GM23248 (cell line): Measurements from ENCODE around the gene PPP1R15B. TPM values are rescaled to one million over a fixed set of nuclear protein-coding genes. Genes with fewer than 3 reads are reported as not detected.

Experiments used
- DNase-seq: peaks from one replicate; pipeline ENCODE4 v3.0.0-alpha.2; 2015
- H2AFZ ChIP-seq: fragments of 200-600 bp; sonication (generic); 2 replicates; pipeline ENCODE4 v1.6.1; 2016; ENCODE audit warnings: antibody characterized with exemption
- H3F3A ChIP-seq: fragments of 200-600 bp; sonication (generic); 2 replicates; pipeline ENCODE4 v1.6.1; 2016; ENCODE audit warnings: mild to moderate bottlenecking, antibody characterized with exemption, mixed run types; ENCODE audit not compliant: insufficient read depth
- H3K27ac ChIP-seq: fragments of 200-600 bp; sonication (generic); 2 replicates; pipeline ENCODE4 v1.5.1; 2016; ENCODE audit warnings: mild to moderate bottlenecking
- H3K27me3 ChIP-seq: fragments of 200-600 bp; sonication (generic); replicated peaks from 2 replicates; pipeline ENCODE4 v1.6.1; 2016; ENCODE audit warnings: mild to moderate bottlenecking; ENCODE audit not compliant: insufficient read depth
- H3K36me3 ChIP-seq: fragments of 200-600 bp; sonication (generic); 2 replicates; pipeline ENCODE4 v1.6.1; 2016; ENCODE audit warnings: low read depth, mild to moderate bottlenecking
- H3K4me1 ChIP-seq: fragments of 200-600 bp; sonication (generic); 2 replicates; pipeline ENCODE4 v1.6.1; 2016; ENCODE audit warnings: mild to moderate bottlenecking; ENCODE audit not compliant: insufficient read depth
- H3K4me2 ChIP-seq: fragments of 200-600 bp; sonication (generic); one replicate; pipeline ENCODE4 v1.6.1; 2016; ENCODE audit warnings: mild to moderate bottlenecking; ENCODE audit not compliant: unreplicated experiment
- H3K4me3 ChIP-seq: fragments of 200-600 bp; sonication (generic); 2 replicates; pipeline ENCODE4 v1.5.1; 2016; ENCODE audit warnings: mild to moderate bottlenecking
- H3K79me2 ChIP-seq: fragments of 200-600 bp; sonication (generic); 2 replicates; pipeline ENCODE4 v1.6.1; 2016; ENCODE audit warnings: mild to moderate bottlenecking; ENCODE audit not compliant: insufficient read depth
- H3K9ac ChIP-seq: fragments of 200-600 bp; sonication (generic); 2 replicates; pipeline ENCODE4 v1.6.1; 2016; ENCODE audit warnings: mild to moderate bottlenecking
- H3K9me2 ChIP-seq: fragments of 200-600 bp; sonication (generic); 2 replicates; pipeline ENCODE4 v1.6.1; 2016; ENCODE audit warnings: mixed run types, mild to moderate bottlenecking, moderate library complexity; ENCODE audit not compliant: insufficient read depth
- H3K9me3 ChIP-seq: fragments of 200-600 bp; sonication (generic); one replicate; pipeline ENCODE4 v1.6.1; 2017; ENCODE audit warnings: low read depth
- H4K20me1 ChIP-seq: fragments of 200-600 bp; sonication (generic); 2 replicates; pipeline ENCODE4 v1.6.0; 2016; ENCODE audit not compliant: insufficient read depth
- EZH2 ChIP-seq: fragments of 200-600 bp; sonication (generic); IDR thresholded peaks from 2 replicates; pipeline ENCODE4 v1.6.1; 2018; ENCODE audit warnings: antibody characterized with exemption, mild to moderate bottlenecking; ENCODE audit not compliant: insufficient read depth, poor library complexity, severe bottlenecking
- EZH2phosphoT487 ChIP-seq: fragments of 200-600 bp; sonication (generic); IDR thresholded peaks from 2 replicates; pipeline ENCODE4 v1.6.1; 2018; ENCODE audit warnings: antibody characterized with exemption, moderate library complexity, mild to moderate bottlenecking, low read depth; ENCODE audit not compliant: insufficient read depth
- WGBS, 2 experiments: methylation state at CpG; one replicate each; pipeline ENCODE4 v1.1.6; 2015 to 2017; ENCODE audit warnings: low lambda C conversion rate in 2 of 2, low coverage in 1 of 2; ENCODE audit errors: missing lambda C conversion rate in 2 of 2; 5-methylcytosine and 5-hydroxymethylcytosine counted together
- in situ Hi-C: fragments of 300-500 bp; cut with MboI; formaldehyde crosslinking; loops from 2 replicates; pipeline ENCODE4 v1.15.0; 2020
- polyA plus RNA-seq: library from polyadenylated mRNA; unstranded; fragments of >200 nt; fragmentation: Nextera tagmentation; extraction: Ambion mirVana; gene quantifications from 2 replicates; pipeline ENCODE4 v1.2.1, GENCODE V29; 2016
- total RNA-seq: library from RNA; depleted of rRNA; stranded (reverse); fragments of >200 nt; shearing (Covaris generic); gene quantifications from 2 replicates; pipeline ENCODE4 v1.2.3, GENCODE V29; 2014

Gene PPP1R15B
- total and polyA plus RNA-seq, 2 experiments from 2014 or later = 14.5 to 28.4 TPM

DNA sequence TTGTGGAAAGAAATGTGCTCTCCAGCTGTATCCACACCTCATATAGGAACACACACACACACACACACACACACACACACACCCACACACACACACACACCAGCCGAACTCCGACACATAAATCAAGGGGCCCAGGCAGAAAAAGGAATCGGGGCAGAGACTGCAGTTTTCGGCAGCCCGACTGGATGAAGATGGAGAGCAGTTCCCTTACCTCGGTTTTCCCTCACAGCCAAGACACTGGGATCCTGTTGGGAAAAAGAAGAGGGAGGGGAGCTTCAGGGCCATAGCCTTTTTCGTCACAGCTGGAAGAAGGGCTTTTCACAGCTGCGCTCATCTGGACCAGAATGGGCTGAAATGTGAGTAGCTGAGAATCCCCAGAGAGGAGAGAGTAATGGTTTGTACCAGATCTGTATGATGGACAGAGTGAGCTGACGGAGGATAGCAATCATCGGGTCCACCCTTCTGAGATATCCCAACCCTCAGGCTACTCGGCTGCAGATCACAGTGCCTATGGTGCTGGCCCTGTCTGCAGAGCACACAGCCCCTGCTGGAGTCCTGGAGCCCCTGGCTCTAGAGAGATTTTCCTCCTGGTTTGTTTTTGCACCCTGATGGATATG, 45.3 kb upstream of the PPP1R15B start:
- Histone ChIP-seq H2AFZ (no peak overlapping the region), H3K36me3 (no peaks in the 10 kb centered on the region), H3K79me2 (no peaks in the 10 kb centered on the region), H3K9ac (no peak overlapping the region), H3F3A (no peaks in the 10 kb centered on the region), H4K20me1 (no peaks in the 10 kb centered on the region), H3K4me1 (no peaks in the 10 kb centered on the region), H3K9me2 (no peaks in the 10 kb centered on the region), H3K27ac (no peak overlapping the region), H3K9me3 (no peaks in the 10 kb centered on the region), H3K27me3 (no peaks in the 10 kb centered on the region; the same call in 1 of the 2 replicates), H3K4me3 (no peak overlapping the region), H3K4me2 (no peak overlapping the region)
- in situ Hi-C loops = no loop called here
- 59 to 62% methylated on average over 11 of the region's 11 CpGs for WGBS, 2 experiments
- DNase-seq = no peak
- TF ChIP-seq EZH2phosphoT487 = no peak

DNA sequence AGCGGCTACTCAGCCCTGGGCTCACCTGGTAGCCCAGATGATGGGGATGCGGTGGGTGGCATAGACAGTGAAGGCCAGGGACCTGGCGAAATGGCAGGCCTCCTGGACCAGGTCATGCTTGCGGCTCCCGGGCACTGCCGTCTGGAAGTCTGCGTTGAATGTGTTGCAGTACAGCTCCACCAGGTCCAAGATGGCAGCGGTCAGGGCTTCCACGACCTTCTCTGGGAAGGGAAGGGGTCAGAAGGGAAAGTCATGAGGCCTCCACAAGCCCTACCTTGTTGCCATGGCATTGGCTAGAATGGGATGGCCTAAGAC, 44.2 kb upstream of the PPP1R15B start:
- in situ Hi-C loops = no loop called here
- H3K4me2 ChIP-seq = no peak overlapping the region
- H3K36me3 ChIP-seq = no peaks in the 10 kb centered on the region
- DNase-seq = no peak
- no peaks in the 10 kb centered on the region; the same call in 1 of the 2 replicates for H3K27me3 ChIP-seq
- no peak overlapping the region for H2AFZ ChIP-seq
- no peaks in the 10 kb centered on the region for H3F3A ChIP-seq
- no peak overlapping the region for H3K4me3 ChIP-seq
- H4K20me1 ChIP-seq = no peaks in the 10 kb centered on the region
- no peak overlapping the region for H3K9ac ChIP-seq
- H3K9me3 ChIP-seq = no peaks in the 10 kb centered on the region
- no peaks in the 10 kb centered on the region for H3K4me1 ChIP-seq
- TF ChIP-seq EZH2 = no peak
- no peak for TF ChIP-seq EZH2phosphoT487
- H3K27ac ChIP-seq = no peak overlapping the region
- no peaks in the 10 kb centered on the region for H3K79me2 ChIP-seq
- H3K9me2 ChIP-seq = no peaks in the 10 kb centered on the region
- WGBS, 2 experiments = 89 to 95% methylated on average over 9 of the region's 9 CpGs

DNA sequence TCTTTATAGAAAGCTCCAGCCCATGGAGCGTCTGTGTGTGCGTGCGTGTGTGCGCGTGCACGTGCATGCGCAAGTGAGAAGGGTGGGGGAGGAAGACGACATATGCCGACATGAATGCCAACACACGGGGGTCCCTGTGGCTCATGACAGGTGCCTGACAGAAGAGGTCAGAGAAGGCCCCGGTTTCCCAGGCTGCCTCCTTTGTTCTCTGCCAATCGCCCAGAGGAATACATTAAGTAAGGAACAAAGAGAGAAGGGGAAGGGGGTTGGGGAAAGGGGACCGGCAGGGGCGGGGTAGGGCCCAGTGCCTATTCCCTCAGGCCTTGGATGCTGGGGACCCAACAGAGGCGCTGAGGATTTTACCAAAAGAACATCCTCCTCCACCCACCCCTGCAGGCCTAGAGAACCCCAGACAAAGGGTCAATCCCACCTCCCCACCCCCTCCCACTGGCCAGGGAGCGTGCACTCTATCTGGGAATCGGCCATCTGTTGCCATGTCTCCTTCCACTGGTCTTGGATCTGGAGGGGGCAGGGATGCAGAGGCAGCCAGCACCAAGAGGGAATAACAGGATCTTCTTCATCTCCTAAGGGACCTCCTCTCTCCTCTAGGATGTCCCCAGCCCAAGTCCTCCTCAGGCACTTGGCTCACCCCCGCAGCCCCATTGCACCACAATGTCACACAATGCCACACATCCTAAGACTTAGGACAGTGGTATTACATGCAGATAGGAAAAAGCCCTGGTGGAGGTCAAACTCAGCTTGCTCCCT, 43.6 kb upstream of the PPP1R15B start:
- Histone ChIP-seq H3K79me2 (no peaks in the 10 kb centered on the region), H3K27ac (no peak overlapping the region), H3K4me1 (no peaks in the 10 kb centered on the region), H3K9me2 (no peaks in the 10 kb centered on the region), H3K9me3 (no peaks in the 10 kb centered on the region), H3K27me3 (no peaks in the 10 kb centered on the region; the same call in 1 of the 2 replicates), H3K4me2 (no peak overlapping the region), H3K4me3 (no peak overlapping the region), H3K36me3 (no peaks in the 10 kb centered on the region), H3K9ac (no peak overlapping the region), H4K20me1 (no peaks in the 10 kb centered on the region), H2AFZ (no peak overlapping the region), H3F3A (no peaks in the 10 kb centered on the region)
- in situ Hi-C loops = no loop called here
- WGBS, 2 experiments = 69 to 73% methylated on average over 15 to 18 of the region's 18 CpGs
- TF ChIP-seq EZH2phosphoT487 (no peak), EZH2 (no peak)
- no peak for DNase-seq

DNA sequence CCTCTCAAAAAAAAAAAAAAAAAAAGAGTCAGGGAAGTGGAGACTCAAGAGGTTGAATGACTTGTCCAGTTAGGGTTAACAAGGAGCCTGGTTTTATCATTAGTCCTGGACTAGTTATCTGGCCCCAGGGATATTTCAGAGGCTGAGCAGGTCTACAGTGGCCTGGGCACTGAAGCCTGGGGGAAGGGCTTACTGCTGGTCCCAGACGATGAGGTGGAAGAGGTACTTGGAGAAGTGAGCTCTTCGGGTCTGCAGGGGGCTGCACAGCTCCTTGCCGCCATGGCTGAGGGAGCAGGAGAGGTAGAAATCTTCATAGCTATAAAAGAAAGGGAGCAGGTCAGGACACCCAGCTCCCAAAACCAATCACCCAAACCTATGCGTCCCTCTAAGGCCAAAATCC, 42.9 kb upstream of the PPP1R15B start:
- Histone ChIP-seq H3K27me3 (no peaks in the 10 kb centered on the region; the same call in 1 of the 2 replicates), H3K4me3 (no peak overlapping the region), H3K4me1 (no peaks in the 10 kb centered on the region), H3K27ac (no peak overlapping the region), H2AFZ (no peak overlapping the region), H3K9me3 (no peaks in the 10 kb centered on the region), H3K4me2 (no peak overlapping the region), H3K36me3 (no peaks in the 10 kb centered on the region), H3F3A (no peaks in the 10 kb centered on the region), H3K9me2 (no peaks in the 10 kb centered on the region), H3K9ac (no peak overlapping the region), H4K20me1 (no peaks in the 10 kb centered on the region), H3K79me2 (no peaks in the 10 kb centered on the region)
- DNase-seq = no peak
- WGBS, 2 experiments = 71 to 76% methylated on average over 4 of the region's 4 CpGs
- no peak for TF ChIP-seq EZH2phosphoT487
- no peak for TF ChIP-seq EZH2
- in situ Hi-C loops = no loop called here
